HUES64 (cell line): ENCODE data around the gene CLEC20A.

Experiments used
- H3K27ac ChIP-seq: 2 replicates; pipeline ENCODE4 v1.7.0; 2013; ENCODE audit warnings: low read depth, low read length, inconsistent platforms
- H3K27me3 ChIP-seq: 2 replicates; pipeline ENCODE4 v1.6.1; 2013; ENCODE audit warnings: mild to moderate bottlenecking, low read length; ENCODE audit not compliant: insufficient read depth
- H3K36me3 ChIP-seq: 2 replicates; pipeline ENCODE4 v1.6.1; 2013; ENCODE audit warnings: mild to moderate bottlenecking, low read length; ENCODE audit not compliant: insufficient read depth
- H3K4me1 ChIP-seq: 2 replicates; pipeline ENCODE4 v1.6.1; 2013; ENCODE audit warnings: mild to moderate bottlenecking, low read length, moderate library complexity; ENCODE audit not compliant: insufficient read depth
- H3K4me3 ChIP-seq: 2 replicates; pipeline ENCODE4 v1.5.1; 2013; ENCODE audit warnings: mild to moderate bottlenecking, low read length, moderate library complexity
- H3K9ac ChIP-seq: 2 replicates; pipeline ENCODE4 v1.6.1; 2013; ENCODE audit warnings: mild to moderate bottlenecking, low read depth, low read length
- H3K9me3 ChIP-seq: 2 replicates; pipeline ENCODE4 v1.6.1; 2013; ENCODE audit warnings: low read depth, low read length; ENCODE audit not compliant: insufficient read depth
- WGBS: fragments of 150-250, 120-280 bp; methylation state at CpG from one replicate; pipeline ENCODE4 v1.1.7; 2013; ENCODE audit warnings: missing lambda C conversion rate; 5-methylcytosine and 5-hydroxymethylcytosine counted together

The CLEC20A gene

DNA sequence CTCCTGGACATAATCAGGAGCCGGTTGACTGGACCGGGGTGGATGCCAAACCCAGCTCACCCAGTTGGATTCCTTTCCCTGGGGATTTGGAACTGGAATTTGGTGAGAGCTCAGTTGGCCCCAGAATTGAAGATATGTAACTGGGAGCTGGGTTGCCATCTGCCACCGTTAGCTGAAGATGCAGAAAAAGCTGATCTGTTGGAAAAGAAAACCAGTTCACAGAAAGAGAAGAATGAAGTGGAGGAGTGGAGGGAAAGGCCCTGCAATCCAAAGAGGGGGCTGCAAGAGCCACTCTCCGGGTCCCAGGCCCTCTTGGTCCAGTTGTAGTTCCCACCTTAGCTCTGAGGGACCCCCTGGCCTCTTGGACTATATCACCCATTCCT lies 32.2 kb upstream of the CLEC20A start:
- no peak overlapping the region for H3K9ac ChIP-seq
- H3K27me3 ChIP-seq, result no peaks in the 10 kb centered on the region
- 89% methylated on average over 4 of the region's 4 CpGs for WGBS
- no peak overlapping the region for H3K27ac ChIP-seq
- no peaks in the 10 kb centered on the region; the same call in 1 of the 2 replicates for H3K4me1 ChIP-seq
- no peak overlapping the region for H3K4me3 ChIP-seq
- H3K36me3 ChIP-seq, result no peaks in the 10 kb centered on the region
- no peaks in the 10 kb centered on the region for H3K9me3 ChIP-seq

- WGBS, result 91% methylated on average over 10 of the region's 10 CpGs
- Histone ChIP-seq H3K36me3 (no peaks in the 10 kb centered on the region), H3K4me3 (no peak overlapping the region)
Measured at GRCh38 chr1:178528228-178528952, 31.6 kb upstream of the CLEC20A start.

GRCh38 chr1:178527117-178527516 lies 30.4 kb upstream of the CLEC20A start:
- Histone ChIP-seq H3K36me3 (no peaks in the 10 kb centered on the region), H3K4me1 (no peaks in the 10 kb centered on the region; the same call in 1 of the 2 replicates), H3K4me3 (no peak overlapping the region), H3K9ac (no peak overlapping the region), H3K27ac (no peak overlapping the region), H3K9me3 (no peaks in the 10 kb centered on the region), H3K27me3 (no peaks in the 10 kb centered on the region)
- WGBS, result 91% methylated on average over 4 of the region's 4 CpGs

More at GRCh38 chr1:178528228-178528952, 31.6 kb upstream of the CLEC20A start:
- Histone ChIP-seq H3K27ac (no peak overlapping the region), H3K27me3 (no peaks in the 10 kb centered on the region), H3K4me1 (no peaks in the 10 kb centered on the region; the same call in 1 of the 2 replicates), H3K9ac (no peak overlapping the region), H3K9me3 (no peaks in the 10 kb centered on the region)

GRCh38 chr1:178521241-178521640 lies 24.5 kb upstream of the CLEC20A start:
- WGBS, result 92% methylated on average over 4 of the region's 4 CpGs
- no peaks in the 10 kb centered on the region for H3K36me3 ChIP-seq
- H3K27me3 ChIP-seq, result no peaks in the 10 kb centered on the region
- H3K4me3 ChIP-seq, result no peak overlapping the region
- H3K9ac ChIP-seq, result no peak overlapping the region
- H3K9me3 ChIP-seq, result no peaks in the 10 kb centered on the region
- H3K27ac ChIP-seq, result no peak overlapping the region
- H3K4me1 ChIP-seq, result no peaks in the 10 kb centered on the region

GRCh38 chr1:178520803-178521202 lies 24.0 kb upstream of the CLEC20A start:
- H3K4me3 ChIP-seq, result no peak overlapping the region
- H3K27ac ChIP-seq, result no peak overlapping the region
- no peak overlapping the region for H3K9ac ChIP-seq
- H3K4me1 ChIP-seq, result no peaks in the 10 kb centered on the region
- no peaks in the 10 kb centered on the region for H3K36me3 ChIP-seq
- H3K9me3 ChIP-seq, result no peaks in the 10 kb centered on the region
- no peaks in the 10 kb centered on the region for H3K27me3 ChIP-seq
- 94% methylated on average over 11 of the region's 11 CpGs for WGBS

DNA sequence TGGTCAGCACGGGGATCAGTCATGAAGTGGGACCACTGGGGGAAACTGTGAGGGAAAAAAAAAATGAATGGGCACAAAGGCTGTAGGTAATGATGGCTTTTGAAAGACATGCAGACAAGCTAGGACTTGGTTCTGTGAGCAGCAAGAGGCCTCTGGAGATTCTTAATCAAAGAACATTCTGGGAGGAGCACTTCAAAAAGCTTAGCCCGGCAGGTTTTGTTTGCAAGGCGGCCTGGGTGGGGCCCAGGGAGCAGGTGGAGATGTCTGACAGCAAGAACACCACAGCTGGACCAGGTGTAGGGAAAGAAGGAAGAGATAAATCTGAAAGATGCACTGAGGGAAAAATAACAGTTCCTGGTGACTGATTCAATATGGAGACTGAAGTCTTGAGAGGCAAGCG lies 22.1 kb upstream of the CLEC20A start:
- no peaks in the 10 kb centered on the region for H3K9me3 ChIP-seq
- H3K27me3 ChIP-seq, result no peaks in the 10 kb centered on the region
- no peak overlapping the region for H3K27ac ChIP-seq
- H3K4me3 ChIP-seq, result no peak overlapping the region
- 85% methylated on average over 4 of the region's 4 CpGs for WGBS
- H3K36me3 ChIP-seq, result no peaks in the 10 kb centered on the region
- no peak overlapping the region for H3K9ac ChIP-seq
- no peaks in the 10 kb centered on the region for H3K4me1 ChIP-seq

GRCh38 chr1:178516110-178516509 lies 19.3 kb upstream of the CLEC20A start:
- Histone ChIP-seq H3K27me3 (no peaks in the 10 kb centered on the region), H3K4me1 (no peaks in the 10 kb centered on the region), H3K4me3 (no peak overlapping the region), H3K36me3 (no peaks in the 10 kb centered on the region), H3K9me3 (no peaks in the 10 kb centered on the region), H3K27ac (no peak overlapping the region), H3K9ac (no peak overlapping the region)
- 95% methylated on average over 4 of the region's 4 CpGs for WGBS

DNA sequence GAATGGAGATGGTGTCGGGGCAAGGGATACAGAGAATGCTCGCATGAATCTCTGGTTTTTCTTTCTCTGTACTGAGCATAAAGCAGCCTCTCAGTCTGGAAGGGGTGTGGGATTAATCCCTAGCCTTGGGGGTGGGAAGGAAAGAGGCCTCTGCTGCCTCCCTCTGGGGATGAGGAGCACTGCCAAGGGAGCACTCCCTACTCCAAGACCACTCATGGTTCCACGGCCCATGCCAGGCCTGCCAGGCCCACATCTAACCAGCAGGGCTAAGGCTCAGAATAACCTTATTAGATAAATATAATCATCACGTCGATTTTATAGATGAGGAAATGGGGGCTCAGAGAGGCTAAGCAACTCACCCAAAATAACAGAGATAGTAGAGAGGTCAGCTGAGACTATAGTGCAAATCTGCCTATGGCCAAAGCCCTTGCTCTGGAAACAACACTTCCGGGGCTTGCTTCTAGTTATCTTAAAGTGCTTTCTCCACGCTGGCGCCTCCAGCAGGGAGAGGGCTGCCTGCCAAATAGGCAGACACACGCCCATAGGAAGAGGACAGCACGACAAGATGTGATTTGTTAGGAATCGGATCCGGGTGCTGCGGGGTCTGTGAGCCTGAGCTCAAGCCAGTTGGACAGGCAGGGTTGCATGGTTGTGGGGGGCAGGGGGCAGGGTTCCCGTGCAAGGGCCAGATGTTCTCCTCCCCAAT lies 16.7 kb upstream of the CLEC20A start:
- no peak overlapping the region for H3K9ac ChIP-seq
- 89% methylated on average over 12 of the region's 14 CpGs for WGBS
- no peak overlapping the region for H3K27ac ChIP-seq
- H3K27me3 ChIP-seq, result no peaks in the 10 kb centered on the region
- H3K4me3 ChIP-seq, result no peak overlapping the region
- no peaks in the 10 kb centered on the region for H3K9me3 ChIP-seq
- no peaks in the 10 kb centered on the region for H3K36me3 ChIP-seq
- no peaks in the 10 kb centered on the region for H3K4me1 ChIP-seq

- 96% methylated on average over 19 of the region's 19 CpGs for WGBS
- Histone ChIP-seq H3K36me3 (no peaks in the 10 kb centered on the region), H3K27ac (no peak within 1 kb of the TSS), H3K27me3 (no peaks in the 10 kb centered on the region), H3K4me3 (no peak within 1 kb of the TSS), H3K9ac (no peak within 1 kb of the TSS), H3K9me3 (no peaks in the 10 kb centered on the region), H3K4me1 (no peaks in the 10 kb centered on the region)
Measured at GRCh38 chr1:178512566-178513277, 16.0 kb upstream of the CLEC20A start, which contains the start of gene TEX35. Gene TEX35, plus strand, starts transcription at chr1:178513109. Its CDS starts 80 bp downstream, at chr1:178513189.

DNA sequence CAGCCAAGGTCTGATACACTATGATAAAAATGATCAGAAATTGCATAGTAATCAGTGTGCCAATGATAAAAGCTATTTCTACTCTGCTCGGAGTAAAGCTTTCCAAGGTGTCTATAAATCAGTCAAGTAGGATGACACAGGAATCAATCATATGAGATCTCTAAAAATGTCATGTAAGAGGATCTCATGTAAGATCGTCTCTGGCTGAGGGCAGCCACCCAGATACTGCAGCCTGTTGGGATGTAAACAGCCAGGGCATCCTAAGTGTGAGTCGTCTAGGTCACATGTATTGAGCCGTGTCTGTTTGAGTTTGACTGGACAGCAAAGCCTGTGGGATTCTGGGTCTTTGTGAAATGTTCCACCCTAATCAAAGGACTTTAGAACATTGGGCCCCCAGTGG lies 13.4 kb upstream of the CLEC20A start:
- Histone ChIP-seq H3K27me3 (no peaks in the 10 kb centered on the region), H3K4me1 (no peaks in the 10 kb centered on the region), H3K9me3 (no peaks in the 10 kb centered on the region), H3K36me3 (no peaks in the 10 kb centered on the region), H3K9ac (no peak overlapping the region), H3K4me3 (no peak overlapping the region), H3K27ac (no peak overlapping the region)
- WGBS, result 94% methylated on average over 4 of the region's 4 CpGs

- WGBS, result 91% methylated on average over 5 of the region's 5 CpGs
- H3K27ac ChIP-seq, result no peak overlapping the region
- H3K36me3 ChIP-seq, result no peaks in the 10 kb centered on the region
- no peak overlapping the region for H3K9ac ChIP-seq
- no peak overlapping the region for H3K4me3 ChIP-seq
- no peaks in the 10 kb centered on the region for H3K27me3 ChIP-seq
- no peaks in the 10 kb centered on the region for H3K9me3 ChIP-seq
- no peaks in the 10 kb centered on the region for H3K4me1 ChIP-seq
Measured at GRCh38 chr1:178509414-178510007, 12.7 kb upstream of the CLEC20A start.
